Endodermal cell (in vitro differentiated cells): ENCODE data around the gene FAM8A1. TPM values are rescaled to one million over a fixed set of nuclear protein-coding genes. Genes with fewer than 3 reads are reported as not detected.

ENCODE experiments used
- DNase-seq: peaks from one replicate; pipeline ENCODE4 v3.0.0-alpha.2; 2017
- H3K27ac ChIP-seq: 2 replicates; pipeline ENCODE4 v1.5.1; 2013; ENCODE audit warnings: mild to moderate bottlenecking, low read depth, low read length, moderate library complexity
- H3K27me3 ChIP-seq: 2 replicates; pipeline ENCODE4 v1.6.1; 2013; ENCODE audit warnings: mild to moderate bottlenecking, low read length, moderate library complexity; ENCODE audit not compliant: insufficient read depth, control insufficient read depth, poor library complexity, severe bottlenecking
- H3K36me3 ChIP-seq: 2 replicates; pipeline ENCODE4 v1.7.0; 2013; ENCODE audit warnings: mild to moderate bottlenecking, low read length, moderate library complexity; ENCODE audit not compliant: control insufficient read depth, insufficient read depth
- H3K4me1 ChIP-seq: one replicate; pipeline ENCODE4 v1.7.0; 2013; ENCODE audit warnings: low read length; ENCODE audit not compliant: control insufficient read depth, insufficient read depth
- H3K4me3 ChIP-seq: 2 replicates; pipeline ENCODE4 v1.5.1; 2013; ENCODE audit warnings: mild to moderate bottlenecking, low read length, moderate library complexity
- H3K9ac ChIP-seq: 2 replicates; pipeline ENCODE4 v1.6.1; 2013; ENCODE audit warnings: mild to moderate bottlenecking, low read length, moderate library complexity; ENCODE audit not compliant: poor library complexity, severe bottlenecking; ENCODE audit errors: extremely low read depth
- H3K9me3 ChIP-seq: 2 replicates; pipeline ENCODE4 v1.6.1; 2013; ENCODE audit warnings: mild to moderate bottlenecking, low read length, moderate library complexity; ENCODE audit not compliant: control insufficient read depth
- H3K27ac Mint-ChIP-seq: 2 replicates; pipeline ENCODE4 v1.8.0; 2020; ENCODE audit warnings: mixed read lengths
- H3K27me3 Mint-ChIP-seq: 2 replicates; pipeline ENCODE4 v1.8.0; 2021; ENCODE audit warnings: mild to moderate bottlenecking, mixed read lengths; ENCODE audit not compliant: insufficient read depth
- H3K36me3 Mint-ChIP-seq: 2 replicates; pipeline ENCODE4 v1.8.0; 2020; ENCODE audit warnings: low read depth, mixed read lengths
- H3K4me1 Mint-ChIP-seq: 2 replicates; pipeline ENCODE4 v1.8.0; 2020; ENCODE audit warnings: mixed read lengths
- H3K4me3 Mint-ChIP-seq: 2 replicates; pipeline ENCODE4 v1.8.0; 2020; ENCODE audit warnings: mild to moderate bottlenecking, moderate library complexity, mixed read lengths
- H3K9me3 Mint-ChIP-seq: 2 replicates; pipeline ENCODE4 v1.8.0; 2020; ENCODE audit warnings: mild to moderate bottlenecking, mixed read lengths
- WGBS, 2 experiments: methylation state at CpG; one replicate each; pipeline versions ENCODE4 v1.1.5 to v1.1.7; 2013; ENCODE audit warnings: missing lambda C conversion rate in 2 of 2, mixed read lengths in 1 of 2; ENCODE audit not compliant: insufficient coverage in 1 of 2, insufficient read length in 1 of 2; 5-methylcytosine and 5-hydroxymethylcytosine counted together
- total RNA-seq, 2 donors: library from RNA; stranded (reverse); fragmentation: NEBNext Ultra II Directional in 1 of 2; extraction: Animal tissue kit (Norgen Biotek cat#: 25700) in 1 of 2; gene quantifications; 2 replicates in 1 of 2; 3 replicates in 1 of 2; pipeline ENCODE4 v1.2.1, GENCODE V29; 2021
- TF ChIP-seq, protein P1 (sequence below): fragments of 200-600 bp; sonication (generic); conservative IDR thresholded peaks from 2 replicates; pipeline ENCODE4 v1.5.0; 2021; ENCODE audit warnings: antibody characterized with exemption, mild to moderate bottlenecking

FAM8A1 gene
- total RNA-seq, 2 donors from 2014 or later, result 10.4 to 12.1 TPM

DNA sequence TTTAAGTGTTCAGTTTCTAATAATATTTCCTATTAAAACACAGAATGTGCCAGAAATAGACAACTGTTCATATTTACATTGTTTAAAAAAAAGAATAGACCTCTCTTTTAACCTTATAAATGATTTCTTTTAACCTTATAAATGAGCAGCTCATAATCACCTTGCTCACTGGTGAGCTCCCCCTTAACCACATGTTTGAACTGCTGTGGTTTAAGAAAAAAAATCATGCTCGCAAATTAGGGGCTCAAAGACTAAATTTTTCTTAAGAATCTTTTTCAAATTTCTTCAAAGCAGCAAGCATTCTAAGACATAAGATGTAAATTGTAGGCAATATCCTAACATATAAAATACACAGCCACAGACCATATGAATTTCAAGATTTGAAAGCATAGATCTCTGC lies 32.8 kb downstream of the FAM8A1 start:
- no peak overlapping the region for H3K27ac Mint-ChIP-seq
- H3K4me3 Mint-ChIP-seq, result no peak overlapping the region
- TF ChIP-seq, protein P1, sequence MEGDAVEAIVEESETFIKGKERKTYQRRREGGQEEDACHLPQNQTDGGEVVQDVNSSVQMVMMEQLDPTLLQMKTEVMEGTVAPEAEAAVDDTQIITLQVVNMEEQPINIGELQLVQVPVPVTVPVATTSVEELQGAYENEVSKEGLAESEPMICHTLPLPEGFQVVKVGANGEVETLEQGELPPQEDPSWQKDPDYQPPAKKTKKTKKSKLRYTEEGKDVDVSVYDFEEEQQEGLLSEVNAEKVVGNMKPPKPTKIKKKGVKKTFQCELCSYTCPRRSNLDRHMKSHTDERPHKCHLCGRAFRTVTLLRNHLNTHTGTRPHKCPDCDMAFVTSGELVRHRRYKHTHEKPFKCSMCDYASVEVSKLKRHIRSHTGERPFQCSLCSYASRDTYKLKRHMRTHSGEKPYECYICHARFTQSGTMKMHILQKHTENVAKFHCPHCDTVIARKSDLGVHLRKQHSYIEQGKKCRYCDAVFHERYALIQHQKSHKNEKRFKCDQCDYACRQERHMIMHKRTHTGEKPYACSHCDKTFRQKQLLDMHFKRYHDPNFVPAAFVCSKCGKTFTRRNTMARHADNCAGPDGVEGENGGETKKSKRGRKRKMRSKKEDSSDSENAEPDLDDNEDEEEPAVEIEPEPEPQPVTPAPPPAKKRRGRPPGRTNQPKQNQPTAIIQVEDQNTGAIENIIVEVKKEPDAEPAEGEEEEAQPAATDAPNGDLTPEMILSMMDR, result no peak
- Histone ChIP-seq H3K27ac (no peak overlapping the region), H3K4me3 (no peak overlapping the region), H3K9ac (no peak overlapping the region), H3K9me3 (peaks cover 4% of the 10 kb centered on the region), H3K36me3 (peaks cover 91% of the 10 kb centered on the region), H3K27me3 (no peaks in the 10 kb centered on the region), H3K4me1 (no peaks in the 10 kb centered on the region)
- no peak for DNase-seq
- peaks cover 79% of the 10 kb centered on the region for H3K36me3 Mint-ChIP-seq
- no peaks in the 10 kb centered on the region for H3K27me3 Mint-ChIP-seq
- H3K4me1 Mint-ChIP-seq, result peaks cover 5% of the 10 kb centered on the region
- no peaks in the 10 kb centered on the region for H3K9me3 Mint-ChIP-seq
- 91% methylated on average over 1 of the region's 1 CpG; no CpG with 5 or more reads in 1 of the 2 experiments for WGBS, 2 experiments

DNA sequence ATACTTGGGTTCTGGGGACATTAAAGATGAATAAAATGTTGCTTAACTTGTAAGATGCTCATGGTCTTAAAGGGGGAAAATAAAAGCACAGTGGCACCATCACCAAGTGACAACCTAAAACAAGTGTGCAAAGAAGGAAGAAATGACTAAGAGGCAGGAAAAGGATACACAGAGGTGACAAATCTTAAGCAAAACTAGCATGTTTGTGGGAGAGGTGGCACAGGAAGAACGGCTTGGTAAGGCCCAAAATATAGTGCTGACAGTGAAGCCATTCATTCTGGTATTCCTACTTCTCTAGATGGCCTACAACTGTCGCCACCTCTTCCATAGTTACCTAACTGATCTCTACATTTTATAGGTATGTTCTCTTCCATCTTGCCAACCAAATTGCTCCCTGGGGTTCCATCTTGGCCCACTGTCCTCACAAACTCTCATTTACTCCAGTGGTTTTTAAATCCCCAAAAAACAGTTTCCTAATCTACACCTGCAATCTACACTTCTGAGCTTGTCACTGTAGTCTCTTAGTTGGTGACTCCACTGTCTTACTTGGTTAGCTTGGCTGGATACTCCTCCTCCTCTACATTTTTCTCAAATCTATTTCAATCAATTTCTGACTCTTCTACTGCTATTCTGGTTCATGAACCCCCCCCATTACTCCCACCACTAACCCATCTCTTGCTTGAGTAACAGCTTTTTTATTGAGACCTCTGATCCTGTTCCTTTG lies 33.5 kb downstream of the FAM8A1 start:
- H3K9ac ChIP-seq, result no peak overlapping the region
- 84 to 88% methylated on average over 2 of the region's 2 CpGs for WGBS, 2 experiments
- H3K4me1 Mint-ChIP-seq, result peaks cover 4% of the 10 kb centered on the region
- TF ChIP-seq, protein P1, result no peak
- H3K4me3 Mint-ChIP-seq, result no peak overlapping the region
- no peaks in the 10 kb centered on the region for H3K27me3 ChIP-seq
- no peak overlapping the region for H3K27ac ChIP-seq
- H3K36me3 Mint-ChIP-seq, result peaks cover 80% of the 10 kb centered on the region
- no peaks in the 10 kb centered on the region for H3K27me3 Mint-ChIP-seq
- H3K9me3 ChIP-seq, result peaks cover 4% of the 10 kb centered on the region
- no peak for DNase-seq
- no peak overlapping the region for H3K27ac Mint-ChIP-seq
- no peaks in the 10 kb centered on the region for H3K9me3 Mint-ChIP-seq
- no peak overlapping the region for H3K4me3 ChIP-seq
- H3K4me1 ChIP-seq, result no peaks in the 10 kb centered on the region
- peaks cover 92% of the 10 kb centered on the region for H3K36me3 ChIP-seq

DNA sequence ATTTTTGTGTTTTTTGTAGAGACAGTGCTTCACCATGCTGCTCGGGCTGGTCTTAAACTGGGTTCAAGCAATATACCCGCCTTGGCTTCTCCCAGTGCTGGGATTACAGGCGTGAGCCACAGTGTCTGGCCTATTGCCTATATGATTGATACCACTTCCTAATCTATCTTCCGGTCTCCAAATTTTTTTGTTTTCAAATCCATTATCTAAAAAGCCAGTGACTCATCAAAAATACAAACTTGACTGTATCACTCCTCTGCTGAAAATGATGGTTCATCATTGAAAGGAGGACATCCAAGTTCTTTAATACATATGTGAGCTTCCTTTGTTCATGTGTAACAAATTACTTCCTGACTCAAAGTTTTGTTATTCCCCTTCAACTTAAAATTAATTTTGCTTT lies 35.5 kb downstream of the FAM8A1 start:
- peaks cover 83% of the 10 kb centered on the region for H3K36me3 Mint-ChIP-seq
- 92 to 95% methylated on average over 4 of the region's 4 CpGs for WGBS, 2 experiments

More for the DNA sequence above, 35.5 kb downstream of the FAM8A1 start:
- TF ChIP-seq, protein P1, result no peak
- H3K27me3 ChIP-seq, result no peaks in the 10 kb centered on the region
- Mint-ChIP-seq H3K9me3 (no peaks in the 10 kb centered on the region), H3K4me1 (peaks cover 1% of the 10 kb centered on the region), H3K4me3 (no peak overlapping the region), H3K27me3 (no peaks in the 10 kb centered on the region), H3K27ac (no peak overlapping the region)
- H3K9me3 ChIP-seq, result peaks cover 4% of the 10 kb centered on the region
- H3K4me1 ChIP-seq, result no peaks in the 10 kb centered on the region
- H3K4me3 ChIP-seq, result no peak overlapping the region
- no peak overlapping the region for H3K9ac ChIP-seq
- no peak overlapping the region for H3K27ac ChIP-seq
- peaks cover 89% of the 10 kb centered on the region for H3K36me3 ChIP-seq
- DNase-seq, result no peak
